Pancreas (tissue), 10 donors: ENCODE measurements around the gene VSTM1. TPM values are rescaled to one million over a fixed set of nuclear protein-coding genes. Genes with fewer than 3 reads are reported as not detected.

Source experiments
- ATAC-seq, 4 donors: fragments of 200-7000 bp; cut with Tn5 transposase; one replicate each; pipeline versions ENCODE4 v1.8.0 to v1.9.1; 2020; ENCODE audit warnings: mild to moderate bottlenecking in 4 of 4, moderate library complexity in 4 of 4
- DNase-seq, 6 donors: peaks; one replicate each; pipeline ENCODE4 v3.0.0-alpha.2; 2020
- FAIRE-seq: peaks from 2 replicates; lab custom pipeline; 2012; peaks lifted over from hg19 to GRCh38; lab: Jason Lieb, UNC
- H3K27ac ChIP-seq, 4 donors: fragments of 200-600 bp; sonication (generic); 1 replicate in 3 of 4; 2 replicates in 1 of 4; pipeline versions ENCODE4 v1.5.0 to v1.8.0; 2020
- H3K27me3 ChIP-seq, 4 donors: fragments of 200-600 bp; one replicate each; pipeline ENCODE4 v1.8.0; 2021
- H3K36me3 ChIP-seq, 3 donors: fragments of 200-600 bp; sonication (generic) in 1 of 3; one replicate each; pipeline versions ENCODE4 v1.5.0 to v1.8.0; 2020 to 2021
- H3K4me1 ChIP-seq, 3 donors: fragments of 200-600 bp; one replicate each; pipeline ENCODE4 v1.8.0; 2021
- H3K4me3 ChIP-seq, 4 donors: fragments of 200-600 bp; sonication (generic) in 2 of 4; one replicate each; pipeline versions ENCODE4 v1.5.0 to v1.8.0; 2020 to 2021
- H3K9me3 ChIP-seq, 4 donors: fragments of 200-600 bp; one replicate each; pipeline ENCODE4 v1.8.0; 2021
- WGBS, 2 donors: extraction: QIAGEN DNeasy Blood & Tissue Kit; methylation state at CpG; one replicate each; pipeline ENCODE4 v1.1.7; 2013; 5-methylcytosine and 5-hydroxymethylcytosine counted together
- intact Hi-C, 3 donors: fragments of 100-400 bp; cut with DNase I; formaldehyde crosslinking; loops; one replicate each; pipeline versions ENCODE4 v1.11.1 to v1.14.2; 2022
- polyA plus RNA-seq, 2 donors: library from polyadenylated mRNA; stranded (reverse); fragments of 200-250 nt; gene quantifications; one replicate each; pipeline ENCODE4 v1.2.3, GENCODE V29; 2013
- total RNA-seq, 6 donors: library from RNA; stranded (reverse); fragmentation: NEBNext Ultra II Directional in 4 of 6; extraction: Animal tissue kit (Norgen Biotek cat#: 25700) in 4 of 6; gene quantifications; one replicate each; pipeline versions ENCODE4 v1.2.1 to v1.2.4, GENCODE V29; 2021 to 2023
- TF ChIP-seq, protein P1 (sequence below), 4 donors: fragments of 200-600 bp; sonication (generic) in 3 of 4; IDR thresholded peaks; one replicate each; pipeline versions ENCODE4 v1.5.0 to v1.8.0; 2021; ENCODE audit warnings: antibody characterized with exemption in 4 of 4
- donor health status: healthy with polysubstance abuse.
- donor health status: DM: no; HTN: no; CAD: no; lungs with moderate emphysema.
- donor health status: DM: no; HTN: no; CAD: no.
- donor health status: control.
- donor health status: control.
- donor health status: Bipolar disorder and iron deficiency.
- donor health status: DM: yes; HTN: yes; CAD: no.
- donor health status: DM: no; HTN: no; CAD: no.
- donor health status: DM: no; HTN: no; CAD: no.
- donor health status: DM: yes; HTN: yes; CAD: no.

The VSTM1 gene
- total and polyA plus RNA-seq, 8 donors: not detected

DNA sequence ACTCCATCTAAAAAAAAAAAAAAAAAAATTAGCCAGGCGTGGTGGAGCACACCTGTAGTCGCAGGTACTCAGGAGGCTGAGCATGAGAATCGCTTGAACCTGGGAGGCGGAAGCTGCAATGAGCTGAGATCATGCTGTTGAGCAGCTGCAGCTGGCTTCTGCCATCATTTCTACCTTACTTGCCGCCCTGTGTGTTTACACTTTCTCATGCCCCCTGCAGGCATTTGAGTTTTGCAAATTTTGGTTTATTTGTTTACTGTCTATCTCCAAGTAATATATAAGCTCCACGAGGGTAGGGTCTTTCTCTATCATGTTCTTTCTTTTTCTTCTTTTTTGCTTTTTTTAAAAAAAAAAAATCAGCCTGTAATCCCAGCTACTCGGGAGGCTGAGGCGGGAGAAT lies 54.3 kb downstream of the VSTM1 start:
- H3K4me1 ChIP-seq: no peaks in the 10 kb centered on the region
- DNase-seq (no peak), FAIRE-seq (no peak), ATAC-seq (no peak)
- 68 to 79% methylated on average over 8 of the region's 8 CpGs for WGBS, 2 donors
- no peaks in the 10 kb centered on the region for H3K9me3 ChIP-seq
- H3K4me3 ChIP-seq: no peak overlapping the region
- H3K36me3 ChIP-seq: no peaks in the 10 kb centered on the region
- no peak overlapping the region for H3K27ac ChIP-seq
- TF ChIP-seq, protein P1, sequence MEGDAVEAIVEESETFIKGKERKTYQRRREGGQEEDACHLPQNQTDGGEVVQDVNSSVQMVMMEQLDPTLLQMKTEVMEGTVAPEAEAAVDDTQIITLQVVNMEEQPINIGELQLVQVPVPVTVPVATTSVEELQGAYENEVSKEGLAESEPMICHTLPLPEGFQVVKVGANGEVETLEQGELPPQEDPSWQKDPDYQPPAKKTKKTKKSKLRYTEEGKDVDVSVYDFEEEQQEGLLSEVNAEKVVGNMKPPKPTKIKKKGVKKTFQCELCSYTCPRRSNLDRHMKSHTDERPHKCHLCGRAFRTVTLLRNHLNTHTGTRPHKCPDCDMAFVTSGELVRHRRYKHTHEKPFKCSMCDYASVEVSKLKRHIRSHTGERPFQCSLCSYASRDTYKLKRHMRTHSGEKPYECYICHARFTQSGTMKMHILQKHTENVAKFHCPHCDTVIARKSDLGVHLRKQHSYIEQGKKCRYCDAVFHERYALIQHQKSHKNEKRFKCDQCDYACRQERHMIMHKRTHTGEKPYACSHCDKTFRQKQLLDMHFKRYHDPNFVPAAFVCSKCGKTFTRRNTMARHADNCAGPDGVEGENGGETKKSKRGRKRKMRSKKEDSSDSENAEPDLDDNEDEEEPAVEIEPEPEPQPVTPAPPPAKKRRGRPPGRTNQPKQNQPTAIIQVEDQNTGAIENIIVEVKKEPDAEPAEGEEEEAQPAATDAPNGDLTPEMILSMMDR (IDR thresholded peaks at IDR 0.05): no peak
- intact Hi-C loops: no loop called here
- H3K27me3 ChIP-seq: no peaks in the 10 kb centered on the region

DNA sequence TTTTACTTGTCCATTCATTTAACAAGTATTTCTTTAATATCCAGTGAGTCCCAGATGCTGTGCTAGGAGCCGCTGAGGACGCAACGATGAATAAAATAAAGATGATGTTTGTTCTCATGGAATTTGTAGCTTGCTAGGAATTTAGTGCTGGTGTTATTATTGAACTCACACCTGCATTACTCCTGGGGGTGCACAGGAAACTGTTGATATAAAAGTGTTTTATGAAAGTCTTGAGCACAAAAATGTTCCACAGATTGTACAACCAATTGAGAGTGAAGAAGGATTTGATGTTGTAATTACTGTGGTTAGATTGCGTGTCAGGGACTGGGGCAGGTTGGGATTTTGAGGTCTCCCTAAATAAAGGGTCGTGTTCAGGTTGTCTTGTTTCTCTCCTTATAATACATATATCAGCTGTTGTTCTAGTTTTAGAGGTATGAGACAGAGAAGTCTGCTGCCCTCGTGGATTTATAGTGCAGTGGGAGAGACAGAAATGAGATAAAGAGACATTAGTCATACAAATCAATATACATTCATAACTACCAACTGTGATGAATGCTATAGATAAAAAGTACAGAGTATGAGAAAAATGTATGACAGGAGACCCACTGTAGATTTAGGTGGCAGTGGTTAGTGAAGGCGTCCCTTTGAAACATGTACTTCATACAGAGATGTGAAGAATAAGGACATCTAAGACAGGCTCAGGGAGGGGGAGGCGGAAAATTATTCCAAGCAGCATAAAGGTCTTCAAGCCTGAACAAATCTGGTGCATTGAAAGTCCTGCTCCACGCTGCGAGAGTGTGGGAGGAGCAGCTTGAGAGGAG lies 61.0 kb downstream of the VSTM1 start:
- TF ChIP-seq, protein P1 (IDR thresholded peaks at IDR 0.05): no peak
- DNase-seq (no peak), ATAC-seq (no peak), FAIRE-seq (no peak)
- Histone ChIP-seq H3K4me1 (no peaks in the 10 kb centered on the region), H3K9me3 (no peaks in the 10 kb centered on the region), H3K4me3 (no peak overlapping the region), H3K36me3 (no peaks in the 10 kb centered on the region), H3K27ac (no peak overlapping the region), H3K27me3 (peaks cover 0 to 7% (median 2%) of the 10 kb centered on the region in 4 donors)
- WGBS, 2 donors: 27 to 30% methylated on average over 10 of the region's 10 CpGs
- intact Hi-C loops: no loop called here

DNA sequence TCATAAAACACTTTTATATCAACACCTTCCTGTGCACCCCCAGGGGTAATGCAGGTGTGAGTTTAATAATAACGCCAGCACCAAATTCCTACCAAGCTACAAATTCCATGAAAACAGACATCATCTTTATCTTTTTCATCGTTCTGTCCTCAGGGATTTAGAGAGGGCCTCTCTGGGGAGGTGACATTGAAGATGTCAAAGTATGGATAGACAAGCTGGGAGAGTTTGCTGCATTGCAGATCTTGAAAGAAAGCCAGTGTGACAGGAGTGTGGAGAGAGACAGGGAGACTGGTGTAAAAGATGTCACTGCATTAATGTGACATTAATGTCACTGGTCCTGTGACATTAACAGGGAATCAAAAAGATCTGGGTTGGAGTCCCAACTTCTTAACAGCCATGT lies 62.2 kb downstream of the VSTM1 start:
- Histone ChIP-seq H3K4me1 (no peaks in the 10 kb centered on the region), H3K9me3 (no peaks in the 10 kb centered on the region), H3K36me3 (no peaks in the 10 kb centered on the region), H3K27me3 (peaks cover 0 to 7% (median 2%) of the 10 kb centered on the region in 4 donors), H3K27ac (no peak overlapping the region), H3K4me3 (no peak overlapping the region)
- no peak for DNase-seq
- FAIRE-seq: no peak
- ATAC-seq: no peak
- 43 to 61% methylated on average over 2 of the region's 2 CpGs for WGBS, 2 donors
- TF ChIP-seq, protein P1 (IDR thresholded peaks at IDR 0.05): no peak
- intact Hi-C loops: no loop called here

DNA sequence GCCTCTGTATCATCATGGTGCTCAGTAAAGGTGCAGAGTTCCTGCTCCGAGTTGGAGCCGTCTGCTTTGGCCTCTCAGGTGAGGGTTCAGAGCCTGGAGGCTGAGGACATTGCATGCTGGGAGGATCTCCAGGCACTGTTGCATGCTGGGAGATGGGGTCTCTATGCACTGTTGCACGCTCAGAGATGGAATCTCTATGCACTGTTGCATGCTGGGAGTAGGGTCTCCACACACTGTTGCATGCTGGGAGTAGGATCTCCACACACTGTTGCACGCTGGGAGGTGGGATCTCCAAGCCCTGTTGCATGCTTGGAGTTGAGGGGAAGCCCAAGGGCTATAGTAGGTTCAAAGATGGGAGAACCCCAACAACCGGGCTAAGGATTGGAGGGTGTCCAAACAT lies 64.0 kb downstream of the VSTM1 start:
- WGBS, 2 donors: 53 to 59% methylated on average over 5 of the region's 5 CpGs
- Histone ChIP-seq H3K36me3 (no peaks in the 10 kb centered on the region), H3K4me1 (no peaks in the 10 kb centered on the region), H3K4me3 (no peak overlapping the region), H3K27ac (no peak overlapping the region), H3K9me3 (no peaks in the 10 kb centered on the region), H3K27me3 (peaks cover 0 to 10% (median 2%) of the 10 kb centered on the region in 4 donors)
- intact Hi-C loops: no loop called here
- DNase-seq (no peak), FAIRE-seq (no peak), ATAC-seq (no peak)
- TF ChIP-seq, protein P1 (IDR thresholded peaks at IDR 0.05): no peak

DNA sequence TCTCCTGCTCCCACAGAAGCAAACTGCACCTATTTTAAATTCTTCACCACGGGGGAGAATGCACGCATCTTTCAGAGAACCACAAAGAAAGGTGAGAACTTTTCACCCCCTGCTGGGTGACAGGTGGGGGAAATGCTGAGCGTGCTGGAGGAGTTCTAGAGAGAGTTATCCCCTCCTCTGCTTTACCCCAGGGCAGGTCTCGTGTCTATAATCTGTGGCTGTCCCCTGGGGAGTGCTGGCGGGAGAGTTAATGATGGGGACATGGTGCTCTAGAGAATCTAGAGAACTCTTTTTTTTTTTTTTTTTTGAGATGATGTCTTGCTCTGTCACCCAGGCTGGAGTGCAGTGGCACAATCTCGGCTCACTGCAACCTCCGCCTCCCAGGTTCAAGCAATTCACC lies 65.5 kb downstream of the VSTM1 start:
- WGBS, 2 donors: 25 to 33% methylated on average over 7 of the region's 7 CpGs
- Histone ChIP-seq H3K9me3 (no peaks in the 10 kb centered on the region), H3K4me3 (no peak overlapping the region), H3K27ac (no peak overlapping the region), H3K4me1 (no peaks in the 10 kb centered on the region), H3K27me3 (peaks cover 0 to 10% (median 3%) of the 10 kb centered on the region in 4 donors), H3K36me3 (no peaks in the 10 kb centered on the region)
- no peak for ATAC-seq
- no peak for FAIRE-seq
- DNase-seq: no peak
- TF ChIP-seq, protein P1 (IDR thresholded peaks at IDR 0.05): no peak
- intact Hi-C loops: no loop called here
